HCT116 (cell line): ENCODE data around the gene PKD2L2. TPM values are rescaled to one million over a fixed set of nuclear protein-coding genes. Genes with fewer than 3 reads are reported as not detected.

Experiments used
- ATAC-seq: fragments of 200-7000 bp; cut with Tn5 transposase; 2 replicates; pipeline ENCODE4 v1.9.1; 2020; ENCODE audit warnings: mild to moderate bottlenecking, moderate library complexity
- BruUV-seq: library from RNA; stranded (reverse); fragments of 400-500 nt; replicated peaks from 2 replicates; lab custom pipeline; 2021; lab: Mats Ljungman, UMichigan
- CTCF ChIA-PET: fragments of 300-600 bp; sonication (Branson Sonifier 250); formaldehyde crosslinking; loops from one replicate; lab custom pipeline; 2021; ENCODE audit warnings: antibody characterized with exemption; lab: Charles Lee
- POLR2A ChIA-PET: fragments of 300-600, 350-600 bp; sonication (Branson Sonifier 250); formaldehyde crosslinking; loops from one replicate; lab custom pipeline; 2021; ENCODE audit warnings: antibody characterized with exemption; lab: Charles Lee
- RAD21 ChIA-PET, 2 experiments: fragments of 300-600 bp; sonication (Branson Sonifier 250); formaldehyde crosslinking; loops; one replicate each; lab custom pipeline; 2023; ENCODE audit warnings: low total read pairs in 2 of 2; ENCODE audit not compliant: uncharacterized antibody in 2 of 2, unreplicated experiment in 2 of 2, low non-redundant PET in 1 of 2; lab: Charles Lee
- DNase-seq: peaks from one replicate; pipeline ENCODE4 v3.0.0-alpha.2; 2010; ENCODE audit warnings: low read depth, low spot score
- H2AFZ ChIP-seq: fragments of 200-600 bp; shearing (Covaris generic), sonication (generic); 2 replicates; pipeline ENCODE4 v1.6.1; 2017; ENCODE audit warnings: low read depth, mixed run types, mixed read lengths, antibody characterized with exemption, low read length; ENCODE audit not compliant: poor library complexity, severe bottlenecking
- H3K27ac ChIP-seq: 2 replicates; pipeline ENCODE4 v1.5.1; 2012; ENCODE audit warnings: low read depth, low read length
- H3K27me3 ChIP-seq: fragments of 200-600 bp; sonication (generic); 2 replicates; pipeline ENCODE4 v1.6.1; 2016; ENCODE audit warnings: mixed run types, low read length, mixed read lengths; ENCODE audit not compliant: insufficient read depth
- H3K36me3 ChIP-seq, 2 experiments: fragments of 200-500 bp in 1 of 2; fragments of 200-600 bp in 1 of 2; sonication (Bioruptor generic) in 1 of 2; sonication (generic) in 1 of 2; 2 replicates each; pipeline versions ENCODE4 v1.5.1 to v1.6.1; 2014 to 2016; ENCODE audit warnings: low read length in 2 of 2, inconsistent platforms in 1 of 2, mixed read lengths in 1 of 2, mixed run types in 1 of 2; ENCODE audit not compliant: insufficient read depth in 2 of 2, control insufficient read depth in 1 of 2
- H3K4me1 ChIP-seq, 2 experiments: fragments of 200-600 bp in 1 of 2; sonication (generic) in 1 of 2; 2 replicates each; pipeline versions ENCODE4 v1.5.1 to v1.6.1; 2012 to 2017; ENCODE audit warnings: low read length in 2 of 2, inconsistent platforms in 1 of 2, mild to moderate bottlenecking in 1 of 2, mixed read lengths in 1 of 2, mixed run types in 1 of 2, moderate library complexity in 1 of 2; ENCODE audit not compliant: insufficient read depth in 2 of 2, control insufficient read depth in 1 of 2
- H3K4me2 ChIP-seq: fragments of 200-600 bp; sonication (generic); 2 replicates; pipeline ENCODE4 v1.6.1; 2017; ENCODE audit warnings: mixed run types, low read length, mixed read lengths
- H3K4me3 ChIP-seq, 2 experiments: fragments of 200-600 bp in 1 of 2; sonication (generic) in 1 of 2; replicated peaks in 1 of 2; 2 replicates each; pipeline ENCODE4 v1.5.1; 2011 to 2016; ENCODE audit warnings: low read length in 2 of 2, control low read depth in 1 of 2, low read depth in 1 of 2, mild to moderate bottlenecking in 1 of 2, mixed read lengths in 1 of 2, mixed run types in 1 of 2
- H3K79me2 ChIP-seq: fragments of 200-600 bp; sonication (generic); 2 replicates; pipeline ENCODE4 v1.6.1; 2017; ENCODE audit warnings: mild to moderate bottlenecking, mixed run types, low read length, moderate library complexity, mixed read lengths; ENCODE audit not compliant: insufficient read depth
- H3K9ac ChIP-seq: fragments of 200-600 bp; sonication (generic); 2 replicates; pipeline ENCODE4 v1.6.1; 2016; ENCODE audit warnings: low read length, mixed read lengths
- H3K9me2 ChIP-seq: fragments of 200-600 bp; sonication (generic), shearing (Covaris generic); 2 replicates; pipeline ENCODE4 v1.6.1; 2017; ENCODE audit warnings: mixed run types, mild to moderate bottlenecking, moderate library complexity; ENCODE audit not compliant: insufficient read depth
- H3K9me3 ChIP-seq, 2 experiments: fragments of 200-500 bp in 1 of 2; fragments of 200-600 bp in 1 of 2; sonication (Bioruptor generic) in 1 of 2; sonication (generic) in 1 of 2; 2 replicates each; pipeline ENCODE4 v1.6.1; 2014 to 2017; ENCODE audit warnings: low read length in 2 of 2, mixed read lengths in 2 of 2, inconsistent platforms in 1 of 2, low read depth in 1 of 2, mild to moderate bottlenecking in 1 of 2, mixed run types in 1 of 2, moderate library complexity in 1 of 2; ENCODE audit not compliant: control insufficient read depth in 1 of 2, insufficient read depth in 1 of 2
- H4K20me1 ChIP-seq: fragments of 200-600 bp; sonication (generic), shearing (Covaris generic); 2 replicates; pipeline ENCODE4 v1.6.1; 2017; ENCODE audit warnings: mixed run types, mild to moderate bottlenecking, moderate library complexity; ENCODE audit not compliant: insufficient read depth
- ATF3 ChIP-seq: IDR thresholded peaks from 2 replicates; pipeline ENCODE4 v1.6.1; 2012
- CBX3 ChIP-seq: IDR thresholded peaks from 2 replicates; pipeline ENCODE4 v1.6.1; 2012; ENCODE audit warnings: low read depth
- CTCF ChIP-seq, 3 experiments: fragments of 200-600 bp in 1 of 3; sonication (generic) in 1 of 3; IDR thresholded peaks in 2 of 3; conservative IDR thresholded peaks in 1 of 3; 2 replicates each; pipeline ENCODE4 v1.5.1; 2012 to 2017; ENCODE audit warnings: low read depth in 2 of 3, low read length in 2 of 3, antibody characterized with exemption in 1 of 3, borderline replicate concordance in 1 of 3, control low read depth in 1 of 3, mild to moderate bottlenecking in 1 of 3, mixed read lengths in 1 of 3, mixed run types in 1 of 3, moderate library complexity in 1 of 3; ENCODE audit not compliant: insufficient read depth in 1 of 3
- EGR1 ChIP-seq: IDR thresholded peaks from 2 replicates; pipeline ENCODE4 v1.6.1; 2012; ENCODE audit warnings: low read depth
- ELF1 ChIP-seq: IDR thresholded peaks from 2 replicates; pipeline ENCODE4 v1.6.1; 2012; ENCODE audit warnings: low read depth, borderline replicate concordance
- POLR2AphosphoS5 ChIP-seq: IDR thresholded peaks from 2 replicates; pipeline ENCODE4 v1.6.1; 2011; ENCODE audit warnings: mild to moderate bottlenecking, low read depth, low read length, moderate library complexity
- RAD21 ChIP-seq: IDR thresholded peaks from 2 replicates; pipeline ENCODE4 v1.6.1; 2012; ENCODE audit warnings: low read depth, mild to moderate bottlenecking
- REST ChIP-seq: IDR thresholded peaks from 2 replicates; pipeline ENCODE4 v1.6.1; 2012; ENCODE audit warnings: low read depth
- YY1 ChIP-seq: IDR thresholded peaks from 2 replicates; pipeline ENCODE4 v1.6.1; 2011; ENCODE audit warnings: low read length, low read depth, moderate library complexity, mild to moderate bottlenecking; ENCODE audit not compliant: insufficient replicate concordance; ENCODE audit errors: extremely low read depth
- ZBTB33 ChIP-seq: IDR thresholded peaks from 2 replicates; pipeline ENCODE4 v1.6.1; 2011; ENCODE audit warnings: mild to moderate bottlenecking, low read length, moderate library complexity; ENCODE audit not compliant: insufficient replicate concordance; ENCODE audit errors: extremely low read depth
- ZNF274 ChIP-seq: fragments of 200-500 bp; sonication (Bioruptor generic); IDR thresholded peaks from 2 replicates; pipeline ENCODE4 v1.6.1; 2014; ENCODE audit warnings: mild to moderate bottlenecking, low read depth, low read length, inconsistent platforms
- intact Hi-C: fragments of 100-400 bp; cut with micrococcal nuclease; formaldehyde crosslinking; loops from 2 replicates; pipeline ENCODE4 v1.10.0; 2022
- total RNA-seq: library from RNA; stranded (reverse); gene quantifications from one replicate; pipeline ENCODE4 v1.2.1, GENCODE V29; 2021; ENCODE audit not compliant: unreplicated experiment

Gene PKD2L2
- total RNA-seq, 1 experiment from 2014 or later: not detected

- TF ChIP-seq ZNF274 (no peak), ATF3 (no peak), RAD21 (no peak), EGR1 (no peak)
- Histone ChIP-seq H3K4me2 (no peak overlapping the region), H3K79me2 (no peaks in the 10 kb centered on the region), H3K9me2 (no peaks in the 10 kb centered on the region), H3K27ac (no peak overlapping the region), H4K20me1 (no peaks in the 10 kb centered on the region), H3K9ac (no peak overlapping the region), H3K9me3 (no peaks in the 10 kb centered on the region), H3K36me3 (peaks cover 8 to 10% of the 10 kb centered on the region in 2 experiments; a peak in 3 of 4 replicates), H3K4me1 (no peaks in the 10 kb centered on the region), H3K27me3 (no peaks in the 10 kb centered on the region), H2AFZ (no peak overlapping the region), H3K4me3 (no peak overlapping the region)
- no peak for ATAC-seq
- ChIA-PET CTCF (no interaction called here), POLR2A (no interaction called here), RAD21 (no interaction called here)
- intact Hi-C loops: no loop called here
- no TSS peak for BruUV-seq
- no peak for DNase-seq
Measured at GRCh38 chr5:137959488-137959887, 70.2 kb downstream of the PKD2L2 start.

DNA sequence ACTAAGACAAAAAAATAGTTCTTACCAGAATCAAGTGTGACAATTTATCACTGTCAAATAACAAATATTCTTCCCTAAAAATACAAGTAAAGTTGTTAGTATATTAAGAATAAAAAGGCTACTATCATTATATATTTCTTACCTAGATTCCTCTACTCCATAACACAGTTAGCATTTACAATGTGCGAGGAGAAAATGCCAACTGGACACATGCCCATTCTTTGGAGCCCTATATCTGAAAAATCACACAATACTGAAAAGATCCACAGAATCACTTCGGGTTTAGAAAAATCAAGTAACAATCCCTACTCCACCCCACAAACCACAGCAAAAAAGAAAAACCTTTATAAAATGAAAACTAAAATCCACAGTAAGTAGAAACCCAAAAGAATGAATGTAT, 70.9 kb downstream of the PKD2L2 start:
- H3K9me3 ChIP-seq: no peaks in the 10 kb centered on the region
- intact Hi-C loops: no loop called here
- H3K36me3 ChIP-seq: peaks cover 8 to 10% of the 10 kb centered on the region in 2 experiments; a peak in 3 of 4 replicates
- H3K79me2 ChIP-seq: no peaks in the 10 kb centered on the region
- BruUV-seq: no TSS peak
- H3K4me3 ChIP-seq: no peak overlapping the region
- H2AFZ ChIP-seq: no peak overlapping the region
- H3K4me1 ChIP-seq: no peaks in the 10 kb centered on the region
- DNase-seq (no peak), ATAC-seq (no peak)
- no peaks in the 10 kb centered on the region for H4K20me1 ChIP-seq
- ChIA-PET POLR2A (no interaction called here), CTCF (no interaction called here), RAD21 (no interaction called here)
- no peak overlapping the region for H3K9ac ChIP-seq
- no peak overlapping the region for H3K27ac ChIP-seq
- H3K27me3 ChIP-seq: no peaks in the 10 kb centered on the region
- H3K4me2 ChIP-seq: no peak overlapping the region
- no peaks in the 10 kb centered on the region for H3K9me2 ChIP-seq
- TF ChIP-seq REST (no peak), POLR2AphosphoS5 (no peak), YY1 (no peak), CBX3 (no peak), ZNF274 (no peak), ELF1 (no peak), CTCF (IDR thresholded peaks at IDR 0.05 in 2 of 3, conservative IDR thresholded peaks at IDR 0.05 in 1 of 3; ENCODE audit: borderline replicate concordance in 1 of 3, insufficient read depth in 1 of 3, low read depth in 2 of 3, low read length in 2 of 3) (no peak), ZBTB33 (no peak)
